Upper lobe of left lung (tissue), 4 donors: ENCODE measurements around the gene MPV17L2.

Experiments
- POLR2A ChIP-seq, 4 donors: fragments of 450-650 bp; IDR thresholded peaks; one replicate each; pipeline ENCODE4 v1.5.1; 2016 to 2017; ENCODE audit warnings: antibody characterized with exemption in 4 of 4, mild to moderate bottlenecking in 2 of 4
- POLR2AphosphoS5 ChIP-seq, 2 donors: sonication (generic); formaldehyde crosslinking; IDR thresholded peaks; one replicate each; pipeline ENCODE4 v1.5.1; 2017; ENCODE audit warnings: antibody characterized with exemption in 2 of 2
- TF ChIP-seq, protein P1 (sequence below), 6 experiments: fragments of 450-650 bp in 4 of 6; fragments of 200-600 bp in 2 of 6; sonication (generic) in 2 of 6; IDR thresholded peaks; one replicate each; pipeline ENCODE4 v1.5.1; 2016 to 2019; ENCODE audit warnings: antibody characterized with exemption in 6 of 6

DNA sequence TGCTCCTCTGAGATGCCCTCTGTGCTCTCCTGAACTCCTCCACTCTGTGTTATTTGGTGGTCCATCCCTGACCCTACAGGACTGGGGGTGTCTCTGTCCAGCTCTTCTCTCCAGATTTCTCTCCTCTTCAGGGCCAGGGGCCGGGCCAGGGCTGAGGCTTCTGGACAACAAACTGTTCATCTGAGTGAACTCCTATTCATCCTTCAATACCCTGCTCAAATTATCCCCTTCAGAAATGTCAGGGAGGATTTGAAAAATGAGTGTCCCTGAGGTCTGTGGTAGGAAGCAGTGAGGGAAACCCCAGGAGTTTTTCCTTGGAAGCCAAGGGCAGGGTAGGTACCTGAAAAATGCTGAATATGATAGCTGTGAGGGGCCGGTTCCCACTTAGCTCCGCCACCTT lies 25.6 kb downstream of the MPV17L2 start:
- TF ChIP-seq POLR2A (IDR thresholded peaks at IDR 0.05) (no peak), POLR2AphosphoS5 (IDR thresholded peaks at IDR 0.05) (no peak)
- TF ChIP-seq, protein P1, sequence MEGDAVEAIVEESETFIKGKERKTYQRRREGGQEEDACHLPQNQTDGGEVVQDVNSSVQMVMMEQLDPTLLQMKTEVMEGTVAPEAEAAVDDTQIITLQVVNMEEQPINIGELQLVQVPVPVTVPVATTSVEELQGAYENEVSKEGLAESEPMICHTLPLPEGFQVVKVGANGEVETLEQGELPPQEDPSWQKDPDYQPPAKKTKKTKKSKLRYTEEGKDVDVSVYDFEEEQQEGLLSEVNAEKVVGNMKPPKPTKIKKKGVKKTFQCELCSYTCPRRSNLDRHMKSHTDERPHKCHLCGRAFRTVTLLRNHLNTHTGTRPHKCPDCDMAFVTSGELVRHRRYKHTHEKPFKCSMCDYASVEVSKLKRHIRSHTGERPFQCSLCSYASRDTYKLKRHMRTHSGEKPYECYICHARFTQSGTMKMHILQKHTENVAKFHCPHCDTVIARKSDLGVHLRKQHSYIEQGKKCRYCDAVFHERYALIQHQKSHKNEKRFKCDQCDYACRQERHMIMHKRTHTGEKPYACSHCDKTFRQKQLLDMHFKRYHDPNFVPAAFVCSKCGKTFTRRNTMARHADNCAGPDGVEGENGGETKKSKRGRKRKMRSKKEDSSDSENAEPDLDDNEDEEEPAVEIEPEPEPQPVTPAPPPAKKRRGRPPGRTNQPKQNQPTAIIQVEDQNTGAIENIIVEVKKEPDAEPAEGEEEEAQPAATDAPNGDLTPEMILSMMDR (IDR thresholded peaks at IDR 0.05) = no peak
